B cell (primary cell): ENCODE data around the gene OR2D3.

ENCODE experiments used
- CTCF ChIP-seq: fragments of 200-600 bp; IDR thresholded peaks from one replicate; pipeline ENCODE4 v1.8.0; 2022; ENCODE audit warnings: antibody characterized with exemption, mild to moderate bottlenecking
- EZH2 ChIP-seq: IDR thresholded peaks from 2 replicates; pipeline ENCODE4 v1.6.1; 2012; ENCODE audit warnings: borderline replicate concordance, low read depth, mild to moderate bottlenecking, moderate library complexity, low read length; ENCODE audit not compliant: insufficient read depth, poor library complexity, severe bottlenecking

GRCh38 chr11:6889835-6890234 lies 31.0 kb upstream of the OR2D3 start:
- TF ChIP-seq CTCF (no peak), EZH2 (no peak)
